Transverse colon (tissue), 4 donors: ENCODE measurements around the gene ATP1B1.

Experiments
- EP300 ChIP-seq: sonication (generic); formaldehyde crosslinking; IDR thresholded peaks from one replicate; pipeline ENCODE4 v1.6.1; 2017; ENCODE audit warnings: antibody characterized with exemption, low read depth
- POLR2A ChIP-seq: fragments of 450-650 bp; IDR thresholded peaks from one replicate; pipeline ENCODE4 v1.6.1; 2016; ENCODE audit warnings: antibody characterized with exemption, mild to moderate bottlenecking, moderate library complexity
- POLR2AphosphoS5 ChIP-seq, 3 donors: sonication (generic); formaldehyde crosslinking; IDR thresholded peaks; one replicate each; pipeline ENCODE4 v1.6.1; 2016; ENCODE audit warnings: antibody characterized with exemption in 3 of 3
- TF ChIP-seq, protein P1 (sequence below), 5 experiments: fragments of 200-600 bp in 3 of 5; fragments of 450-650 bp in 2 of 5; sonication (generic) in 3 of 5; IDR thresholded peaks; 1 replicate in 2 of 5; 2 replicates in 3 of 5; pipeline ENCODE4 v1.5.1; 2016 to 2017; ENCODE audit warnings: antibody characterized with exemption in 5 of 5, inconsistent platforms in 3 of 5, mild to moderate bottlenecking in 2 of 5, moderate library complexity in 1 of 5

DNA sequence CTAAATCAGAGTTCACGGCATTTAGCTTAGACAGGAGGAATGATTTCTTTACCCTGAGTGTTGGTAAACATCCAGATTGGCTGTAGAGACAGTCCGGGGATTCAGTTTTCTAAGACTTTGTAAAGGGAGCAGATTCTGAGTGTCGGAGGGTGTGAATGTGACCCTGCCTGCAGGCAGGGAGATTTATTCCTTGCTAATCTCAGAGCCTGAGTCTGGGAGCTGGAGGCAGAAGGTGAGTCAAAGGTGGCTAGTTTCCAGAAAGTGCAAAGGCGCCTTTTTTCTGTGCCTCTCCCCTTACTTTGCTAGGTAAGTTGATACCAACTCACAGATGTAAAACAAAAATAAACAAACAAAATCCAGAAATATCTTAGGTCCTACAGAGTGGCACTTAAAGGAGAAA lies 11.7 kb downstream of the ATP1B1 start:
- TF ChIP-seq, protein P1, sequence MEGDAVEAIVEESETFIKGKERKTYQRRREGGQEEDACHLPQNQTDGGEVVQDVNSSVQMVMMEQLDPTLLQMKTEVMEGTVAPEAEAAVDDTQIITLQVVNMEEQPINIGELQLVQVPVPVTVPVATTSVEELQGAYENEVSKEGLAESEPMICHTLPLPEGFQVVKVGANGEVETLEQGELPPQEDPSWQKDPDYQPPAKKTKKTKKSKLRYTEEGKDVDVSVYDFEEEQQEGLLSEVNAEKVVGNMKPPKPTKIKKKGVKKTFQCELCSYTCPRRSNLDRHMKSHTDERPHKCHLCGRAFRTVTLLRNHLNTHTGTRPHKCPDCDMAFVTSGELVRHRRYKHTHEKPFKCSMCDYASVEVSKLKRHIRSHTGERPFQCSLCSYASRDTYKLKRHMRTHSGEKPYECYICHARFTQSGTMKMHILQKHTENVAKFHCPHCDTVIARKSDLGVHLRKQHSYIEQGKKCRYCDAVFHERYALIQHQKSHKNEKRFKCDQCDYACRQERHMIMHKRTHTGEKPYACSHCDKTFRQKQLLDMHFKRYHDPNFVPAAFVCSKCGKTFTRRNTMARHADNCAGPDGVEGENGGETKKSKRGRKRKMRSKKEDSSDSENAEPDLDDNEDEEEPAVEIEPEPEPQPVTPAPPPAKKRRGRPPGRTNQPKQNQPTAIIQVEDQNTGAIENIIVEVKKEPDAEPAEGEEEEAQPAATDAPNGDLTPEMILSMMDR (IDR thresholded peaks at IDR 0.05): no peak
- TF ChIP-seq EP300 (no peak), POLR2A (no peak), POLR2AphosphoS5 (IDR thresholded peaks at IDR 0.05) (peak in 1 of 3 donors; percentile 6)
